RWPE2 (cell line): ENCODE results near the gene CASTOR2.
A peak's percentile ranks its signal among the peaks of the same experiment; 100 is the strongest.
"Not testable (repeated sequence)": the region's sequence is repeated elsewhere in the genome, so short reads cannot be mapped to it uniquely, and the experiment has no call there.

Experiments used
- ATAC-seq: fragments of 200-7000 bp; cut with Tn5 transposase; 3 replicates; pipeline ENCODE4 v1.9.1; 2021; ENCODE audit warnings: low read depth
- DNase-seq: peaks from one replicate; pipeline ENCODE4 v3.0.0-alpha.2; 2020; ENCODE audit warnings: low spot score
- H3K27ac ChIP-seq: fragments of 450-650 bp; 2 replicates; pipeline ENCODE4 v1.5.1; 2017; ENCODE audit warnings: mild to moderate bottlenecking; ENCODE audit not compliant: poor library complexity, severe bottlenecking
- H3K27me3 ChIP-seq: fragments of 250-450 bp; sonication (Bioruptor Pico); 2 replicates; pipeline ENCODE4 v1.5.1; 2021; ENCODE audit warnings: mild to moderate bottlenecking, moderate library complexity; ENCODE audit not compliant: insufficient read depth, poor library complexity, severe bottlenecking
- H3K36me3 ChIP-seq: fragments of 250-450 bp; sonication (Bioruptor Pico); 2 replicates; pipeline ENCODE4 v1.5.1; 2020; ENCODE audit warnings: low read depth, mild to moderate bottlenecking, moderate library complexity
- H3K4me1 ChIP-seq: fragments of 250-450 bp; sonication (Bioruptor Pico); 2 replicates; pipeline ENCODE4 v1.5.1; 2021; ENCODE audit warnings: mild to moderate bottlenecking, moderate library complexity; ENCODE audit not compliant: insufficient read depth, poor library complexity, severe bottlenecking
- H3K4me3 ChIP-seq: fragments of 250-450 bp; sonication (Bioruptor Pico); 2 replicates; pipeline ENCODE4 v1.5.1; 2021; ENCODE audit warnings: mild to moderate bottlenecking, moderate library complexity; ENCODE audit not compliant: severe bottlenecking
- H3K9me3 ChIP-seq: fragments of 250-450 bp; sonication (Bioruptor Pico); 2 replicates; pipeline ENCODE4 v1.5.1; 2021; ENCODE audit warnings: mild to moderate bottlenecking, moderate library complexity; ENCODE audit not compliant: severe bottlenecking
- CTCF ChIP-seq: fragments of 450-650 bp; IDR thresholded peaks from one replicate; pipeline ENCODE4 v1.5.1; 2017; ENCODE audit warnings: mild to moderate bottlenecking, moderate library complexity; ENCODE audit not compliant: poor library complexity, severe bottlenecking

The CASTOR2 gene

GRCh38 chr7:75058406-75058805 is 93.9 kb downstream of the CASTOR2 start:
- H3K27ac ChIP-seq: no peak overlapping the region

GRCh38 chr7:75064291-75064690 is 99.8 kb downstream of the CASTOR2 start:
- Histone ChIP-seq H3K27ac (no peak overlapping the region), H3K4me3 (no peak overlapping the region), H3K4me1 (no peaks in the 10 kb centered on the region), H3K9me3 (no peaks in the 10 kb centered on the region), H3K36me3 (peaks cover 84% of the 10 kb centered on the region), H3K27me3 (no peaks in the 10 kb centered on the region)
- ATAC-seq (no peak), DNase-seq (no peak)
- TF ChIP-seq CTCF: no peak

More at GRCh38 chr7:75058406-75058805, 93.9 kb downstream of the CASTOR2 start:
- DNase-seq: no peak
- Histone ChIP-seq H3K27me3 (no peaks in the 10 kb centered on the region), H3K9me3 (no peaks in the 10 kb centered on the region), H3K4me1 (no peaks in the 10 kb centered on the region), H3K4me3 (no peak overlapping the region), H3K36me3 (peaks cover 83% of the 10 kb centered on the region)
- ATAC-seq: no peak
- TF ChIP-seq CTCF: no peak

- DNase-seq (no peak), ATAC-seq (no peak)
- Histone ChIP-seq H3K4me1 (no peaks in the 10 kb centered on the region), H3K36me3 (peaks cover 84% of the 10 kb centered on the region), H3K27me3 (no peaks in the 10 kb centered on the region), H3K27ac (no peak overlapping the region), H3K9me3 (no peaks in the 10 kb centered on the region), H3K4me3 (no peak overlapping the region)
- TF ChIP-seq CTCF: no peak
Observed at GRCh38 chr7:75064801-75065200, 100.3 kb downstream of the CASTOR2 start.

GRCh38 chr7:75066521-75066920 is 102.0 kb downstream of the CASTOR2 start:
- Histone ChIP-seq H3K4me3 (no peak overlapping the region), H3K36me3 (peaks cover 84% of the 10 kb centered on the region), H3K27ac (no peak overlapping the region), H3K27me3 (no peaks in the 10 kb centered on the region), H3K9me3 (no peaks in the 10 kb centered on the region), H3K4me1 (no peaks in the 10 kb centered on the region)
- TF ChIP-seq CTCF: no peak
- ATAC-seq: no peak
- DNase-seq: peak; percentile 15

GRCh38 chr7:75072981-75073283 is 108.4 kb downstream of the CASTOR2 start:
- no peak for DNase-seq
- peaks cover 7% of the 10 kb centered on the region for H3K4me1 ChIP-seq
- ATAC-seq: no peak; the same call in 2 of the 3 replicates

GRCh38 chr7:75074262-75074641 is 109.7 kb downstream of the CASTOR2 start:
- not testable (repeated sequence) for DNase-seq, H3K4me1 ChIP-seq, H3K27me3 ChIP-seq, H3K9me3 ChIP-seq, ATAC-seq
- peak overlapping the region; percentile 68 for H3K27ac ChIP-seq
- H3K36me3 ChIP-seq: peaks cover 25% of the 10 kb centered on the region
- H3K4me3 ChIP-seq: peak overlapping the region; percentile 73

More at GRCh38 chr7:75072981-75073283, 108.4 kb downstream of the CASTOR2 start:
- H3K36me3 ChIP-seq: peaks cover 37% of the 10 kb centered on the region
- H3K27ac ChIP-seq: peak overlapping the region; percentile 68
- H3K4me3 ChIP-seq: peak overlapping the region; percentile 73
- H3K9me3 ChIP-seq: no peaks in the 10 kb centered on the region
- no peak for TF ChIP-seq CTCF
- H3K27me3 ChIP-seq: no peaks in the 10 kb centered on the region
